H1 (cell line): ENCODE data around the gene EDDM3A. TPM values are rescaled to one million over a fixed set of nuclear protein-coding genes. Genes with fewer than 3 reads are reported as not detected.
"Not testable (repeated sequence)": the region's sequence is repeated elsewhere in the genome, so short reads cannot be mapped to it uniquely, and the experiment has no call there.

Experiments used
- CTCF ChIA-PET: fragments of 300-600 bp; sonication (Branson Sonifier 250); formaldehyde crosslinking; loops from one replicate; lab custom pipeline; 2021; ENCODE audit not compliant: partially characterized antibody; lab: Charles Lee
- POLR2A ChIA-PET: fragments of 300-600 bp; sonication (Branson Sonifier 250); formaldehyde crosslinking; loops from one replicate; lab custom pipeline; 2021; ENCODE audit warnings: inconsistent platforms; ENCODE audit not compliant: partially characterized antibody; lab: Charles Lee
- DNase-seq, 2 experiments: peaks; one replicate each; pipeline versions ENCODE4 v3.0.0 to v3.0.0-alpha.2; 2010 to 2022; ENCODE audit warnings: low spot score in 2 of 2, low read depth in 1 of 2, mixed read lengths in 1 of 2
- FAIRE-seq: peaks from 2 replicates; lab custom pipeline; 2011; peaks lifted over from hg19 to GRCh38; lab: Jason Lieb, UNC
- H2AFZ ChIP-seq: 2 replicates; pipeline ENCODE4 v1.8.1; 2012; ENCODE audit warnings: low read length, inconsistent platforms
- H2AK5ac ChIP-seq: 2 replicates; pipeline ENCODE4 v1.6.1; 2013; ENCODE audit warnings: low read depth, low read length
- H2BK120ac ChIP-seq: replicated peaks from 2 replicates; pipeline ENCODE3; 2013; ENCODE audit warnings: low read depth, low read length, inconsistent platforms
- H2BK12ac ChIP-seq: 2 replicates; pipeline ENCODE4 v1.6.1; 2013; ENCODE audit warnings: low read depth, low read length
- H2BK15ac ChIP-seq: 2 replicates; pipeline ENCODE4 v1.6.1; 2013; ENCODE audit warnings: low read length
- H2BK20ac ChIP-seq: 2 replicates; pipeline ENCODE4 v1.6.1; 2013; ENCODE audit warnings: low read length
- H2BK5ac ChIP-seq: 2 replicates; pipeline ENCODE4 v1.6.1; 2013; ENCODE audit warnings: low read depth, low read length
- H3K14ac ChIP-seq: 2 replicates; pipeline ENCODE4 v1.6.1; 2013; ENCODE audit warnings: inconsistent platforms; ENCODE audit not compliant: insufficient read length
- H3K18ac ChIP-seq: 2 replicates; pipeline ENCODE4 v1.6.1; 2013; ENCODE audit warnings: low read length; ENCODE audit errors: extremely low read depth
- H3K23ac ChIP-seq: 2 replicates; pipeline ENCODE4 v1.6.1; 2013; ENCODE audit warnings: inconsistent platforms; ENCODE audit not compliant: insufficient read length
- H3K23me2 ChIP-seq: 2 replicates; pipeline ENCODE4 v1.6.1; 2013; ENCODE audit warnings: low read depth, low read length
- H3K27ac ChIP-seq: 2 replicates; pipeline ENCODE4 v1.6.1; 2011; ENCODE audit warnings: low read depth, low read length, inconsistent platforms
- H3K27me3 ChIP-seq, 4 experiments: replicated peaks in 1 of 4; 1 replicate in 1 of 4; 2 replicates in 3 of 4; pipeline versions ENCODE4 v1.6.1 to v1.8.1; 2011 to 2013; ENCODE audit warnings: low read length in 3 of 4, mild to moderate bottlenecking in 3 of 4, inconsistent platforms in 2 of 4, mixed read lengths in 2 of 4, moderate library complexity in 1 of 4; ENCODE audit not compliant: control insufficient read depth in 3 of 4, insufficient read depth in 3 of 4; ENCODE audit errors: extremely low read depth in 1 of 4
- H3K36me3 ChIP-seq, 4 experiments: 2 replicates each; pipeline versions ENCODE4 v1.6.1 to v1.8.1; 2011 to 2013; ENCODE audit warnings: mild to moderate bottlenecking in 4 of 4, low read length in 3 of 4, moderate library complexity in 2 of 4, control low read depth in 1 of 4, inconsistent platforms in 1 of 4; ENCODE audit not compliant: insufficient read depth in 4 of 4, control insufficient read depth in 2 of 4
- H3K4ac ChIP-seq: replicated peaks from 2 replicates; pipeline ENCODE3; 2013; ENCODE audit warnings: low read length, low read depth, mixed read lengths, inconsistent platforms; ENCODE audit not compliant: insufficient read length
- H3K4me1 ChIP-seq, 4 experiments: replicated peaks in 1 of 4; 1 replicate in 1 of 4; 2 replicates in 3 of 4; pipeline versions ENCODE4 v1.6.1 to v1.8.1; 2011 to 2013; ENCODE audit warnings: low read length in 3 of 4, inconsistent platforms in 2 of 4, mixed read lengths in 1 of 4; ENCODE audit not compliant: insufficient read depth in 4 of 4, control insufficient read depth in 3 of 4
- H3K4me2 ChIP-seq, 2 experiments: 2 replicates each; pipeline versions ENCODE4 v1.6.1 to v1.8.1; 2011 to 2013; ENCODE audit warnings: low read depth in 2 of 2, low read length in 2 of 2, control low read depth in 1 of 2, inconsistent platforms in 1 of 2, mild to moderate bottlenecking in 1 of 2; ENCODE audit not compliant: insufficient read depth in 1 of 2
- H3K4me3 ChIP-seq, 4 experiments: fragments of 200-600, 300-600 bp in 1 of 4; sonication (generic), shearing (Covaris generic), sonication (Bioruptor Twin) in 1 of 4; 2 replicates each; pipeline versions ENCODE4 v1.5.1 to v1.8.1; 2011 to 2016; ENCODE audit warnings: low read length in 4 of 4, low read depth in 3 of 4, control low read depth in 2 of 4, inconsistent platforms in 2 of 4, mild to moderate bottlenecking in 2 of 4, mixed read lengths in 1 of 4, moderate library complexity in 1 of 4; ENCODE audit not compliant: insufficient read depth in 2 of 4; ENCODE audit errors: extremely low read depth in 1 of 4
- H3K56ac ChIP-seq: replicated peaks from 2 replicates; pipeline ENCODE3; 2013; ENCODE audit warnings: low read depth, mild to moderate bottlenecking, mixed read lengths, low read length, inconsistent platforms; ENCODE audit not compliant: insufficient read length
- H3K79me1 ChIP-seq: 2 replicates; pipeline ENCODE4 v1.6.1; 2013; ENCODE audit warnings: low read depth, low read length, control low read depth
- H3K79me2 ChIP-seq, 2 experiments: 2 replicates each; pipeline versions ENCODE4 v1.6.1 to v1.8.1; 2012 to 2013; ENCODE audit warnings: low read length in 2 of 2, mild to moderate bottlenecking in 2 of 2, inconsistent platforms in 1 of 2; ENCODE audit not compliant: insufficient read depth in 2 of 2, control insufficient read depth in 1 of 2
- H3K9ac ChIP-seq, 4 experiments: replicated peaks in 1 of 4; 1 replicate in 1 of 4; 2 replicates in 3 of 4; pipeline versions ENCODE4 v1.6.1 to v1.8.1; 2011 to 2013; ENCODE audit warnings: low read depth in 3 of 4, low read length in 3 of 4, control low read depth in 2 of 4, mild to moderate bottlenecking in 2 of 4, moderate library complexity in 2 of 4, inconsistent platforms in 1 of 4; ENCODE audit errors: extremely low read depth in 1 of 4
- H3K9me3 ChIP-seq, 2 experiments: 2 replicates each; pipeline versions ENCODE4 v1.6.1 to v1.8.1; 2012 to 2013; ENCODE audit warnings: mild to moderate bottlenecking in 2 of 2, moderate library complexity in 2 of 2, control low read depth in 1 of 2, inconsistent platforms in 1 of 2, low read depth in 1 of 2, low read length in 1 of 2, mixed read lengths in 1 of 2; ENCODE audit not compliant: insufficient read depth in 2 of 2
- H4K20me1 ChIP-seq, 2 experiments: replicated peaks in 1 of 2; 2 replicates each; pipeline versions ENCODE3 to v1.8.1; 2011 to 2013; ENCODE audit warnings: inconsistent platforms in 2 of 2, low read length in 2 of 2, mild to moderate bottlenecking in 1 of 2; ENCODE audit not compliant: insufficient read depth in 2 of 2, control insufficient read depth in 1 of 2
- H4K5ac ChIP-seq: 2 replicates; pipeline ENCODE4 v1.6.1; 2013; ENCODE audit warnings: low read length, low read depth, mixed read lengths, inconsistent platforms; ENCODE audit not compliant: insufficient read length
- H4K8ac ChIP-seq: 2 replicates; pipeline ENCODE4 v1.8.0; 2013; ENCODE audit warnings: mild to moderate bottlenecking, moderate library complexity, low read length, inconsistent platforms; ENCODE audit not compliant: insufficient read depth; ENCODE audit errors: extremely low read depth
- H4K91ac ChIP-seq: replicated peaks from 2 replicates; pipeline ENCODE3; 2013; ENCODE audit warnings: low read length, mixed read lengths, inconsistent platforms; ENCODE audit not compliant: insufficient read length
- WGBS, 2 experiments: shearing (Covaris generic) in 1 of 2; methylation state at CpG; one replicate each; pipeline versions ENCODE4 v1.1.6 to v1.1.7; 2013 to 2015; ENCODE audit warnings: low lambda C conversion rate in 2 of 2, mixed read lengths in 2 of 2, inconsistent platforms in 1 of 2, low coverage in 1 of 2, missing lambda C conversion rate in 1 of 2; ENCODE audit not compliant: insufficient replicate concordance in 2 of 2, insufficient coverage in 1 of 2, insufficient read length in 1 of 2; ENCODE audit errors: extremely low coverage in 1 of 2, missing lambda C conversion rate in 1 of 2; 5-methylcytosine and 5-hydroxymethylcytosine counted together
- polyA plus RNA-seq, 7 experiments: library from polyadenylated mRNA; depleted of rRNA in 3 of 7; stranded (reverse) in 5 of 7; unstranded in 2 of 7; fragments of >200 nt in 5 of 7; fragments of 200-250 nt in 2 of 7; gene quantifications; 1 replicate in 5 of 7; 2 replicates in 1 of 7; 4 replicates in 1 of 7; pipeline versions ENCODE4 v1.2.1 to v1.2.3, GENCODE V29; 2011 to 2013; ENCODE audit warnings: missing spikeins in 2 of 7, mixed read lengths in 2 of 7
- total RNA-seq: library from RNA; stranded (reverse); fragmentation: NEBNext Ultra II Directional; extraction: Animal tissue kit (Norgen Biotek cat#: 25700); gene quantifications from 2 replicates; pipeline ENCODE4 v1.2.1, GENCODE V29; 2021

EDDM3A gene
- total and polyA plus RNA-seq, 2 of the 8 experiments (the other 6 are each of a cell fraction or from before 2014, with no cell fraction given), result 0.09 TPM; not detected in 1

DNA sequence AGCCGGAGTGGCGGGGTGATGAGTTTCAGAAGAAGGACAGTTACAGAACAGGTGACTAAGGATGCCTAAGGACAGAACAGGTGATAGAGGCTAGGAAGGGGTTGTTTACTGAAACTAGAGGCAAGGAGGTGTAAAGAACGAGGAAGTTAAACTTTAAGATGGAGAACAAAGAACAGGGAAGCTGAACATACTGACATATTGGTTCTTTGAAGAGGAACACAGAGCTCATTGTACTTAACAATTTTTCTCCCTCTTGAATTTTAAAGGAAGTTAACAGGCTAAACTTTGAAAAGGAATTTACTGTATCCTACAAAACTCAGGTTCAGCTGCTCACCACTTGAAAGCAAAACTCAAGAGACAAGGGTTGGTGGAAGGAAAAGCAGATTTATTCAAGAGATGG is 19.6 kb upstream of the EDDM3A start:
- H3K18ac ChIP-seq, H3K56ac ChIP-seq, DNase-seq, H4K5ac ChIP-seq, H4K8ac ChIP-seq, H2BK20ac ChIP-seq, H3K14ac ChIP-seq, H2BK15ac ChIP-seq, H3K4me2 ChIP-seq, H3K23ac ChIP-seq, H3K23me2 ChIP-seq, H3K36me3 ChIP-seq, H2AK5ac ChIP-seq, FAIRE-seq, H2AFZ ChIP-seq, H3K79me2 ChIP-seq, H3K9ac ChIP-seq, H2BK120ac ChIP-seq, H3K79me1 ChIP-seq, H3K27me3 ChIP-seq, H3K4me3 ChIP-seq, H3K27ac ChIP-seq, H4K20me1 ChIP-seq, H3K4ac ChIP-seq, H2BK5ac ChIP-seq, H2BK12ac ChIP-seq, H4K91ac ChIP-seq, H3K4me1 ChIP-seq, H3K9me3 ChIP-seq: not testable (repeated sequence)
- POLR2A ChIA-PET, result interaction anchor here (1.0 kb wide), 1 partner anchor 74 kb away, joined by 3 read pairs; no protein-coding TSS in a partner anchor
- CTCF ChIA-PET, result interaction anchor here (1.7 kb wide), 1 partner anchor 32 kb away, joined by 8 read pairs; no protein-coding TSS in a partner anchor
- WGBS, 2 experiments, result 92% methylated on average over 3 of the region's 3 CpGs; no CpG with 5 or more reads in 1 of the 2 experiments
